NCI-H510A treated with DMSO at 0.1 percent for 48 hours (cell line): ENCODE data around the gene LYPD6B.
A peak's percentile ranks its signal among the peaks of the same experiment; 100 is the strongest.

Experiments
- DNase-seq: peaks from one replicate; lab custom pipeline; 2025; lab: John Stamatoyannopoulos, UW

Gene LYPD6B

GRCh38 chr2:149041482-149041881 lies 3.0 kb downstream of the LYPD6B start:
- no peak for DNase-seq

DNA sequence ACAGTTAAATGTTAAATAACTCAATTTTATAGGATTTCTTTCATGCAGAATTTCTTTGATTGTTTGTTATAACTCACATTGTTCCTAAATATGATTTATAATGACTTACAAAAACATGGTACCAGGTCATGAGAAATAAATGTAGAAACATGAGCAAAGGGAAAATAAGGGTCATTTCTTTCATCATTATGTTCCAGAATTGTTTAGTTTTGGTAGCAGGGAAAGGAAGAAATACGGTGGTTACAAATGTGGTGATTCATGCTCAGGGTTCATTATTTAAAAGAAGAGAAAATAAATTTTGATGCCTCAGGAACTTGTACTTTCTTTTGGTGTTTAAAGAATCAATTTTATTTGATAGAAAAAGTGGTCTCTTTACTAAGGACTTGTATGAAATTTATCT lies 4.4 kb downstream of the LYPD6B start:
- DNase-seq = no peak

DNA sequence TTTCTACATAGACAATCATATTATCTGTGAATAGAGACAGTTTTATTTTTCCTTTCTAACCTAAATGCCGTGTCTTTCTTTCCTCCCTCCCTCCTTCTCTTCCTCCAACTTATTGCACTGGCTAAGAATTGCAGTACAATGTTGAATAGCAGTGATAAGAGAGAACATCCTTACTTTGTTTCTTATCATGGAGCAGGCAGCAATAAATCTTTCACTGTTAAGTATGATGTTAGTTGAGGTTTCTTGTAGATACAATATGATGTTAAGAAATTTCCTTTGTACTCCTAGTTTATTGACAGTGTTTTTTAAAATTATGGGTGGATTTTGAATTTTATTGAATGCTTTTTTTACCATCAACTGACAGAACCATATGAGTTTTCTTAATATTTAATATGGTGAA lies 6.0 kb downstream of the LYPD6B start:
- DNase-seq = no peak

- no peak for DNase-seq
These were observed 8.6 kb downstream of the LYPD6B start for GRCh38 chr2:149047118-149047517.

GRCh38 chr2:149049142-149049541 lies 10.6 kb downstream of the LYPD6B start:
- DNase-seq = no peak

GRCh38 chr2:149050188-149050587 lies 11.7 kb downstream of the LYPD6B start:
- no peak for DNase-seq

DNA sequence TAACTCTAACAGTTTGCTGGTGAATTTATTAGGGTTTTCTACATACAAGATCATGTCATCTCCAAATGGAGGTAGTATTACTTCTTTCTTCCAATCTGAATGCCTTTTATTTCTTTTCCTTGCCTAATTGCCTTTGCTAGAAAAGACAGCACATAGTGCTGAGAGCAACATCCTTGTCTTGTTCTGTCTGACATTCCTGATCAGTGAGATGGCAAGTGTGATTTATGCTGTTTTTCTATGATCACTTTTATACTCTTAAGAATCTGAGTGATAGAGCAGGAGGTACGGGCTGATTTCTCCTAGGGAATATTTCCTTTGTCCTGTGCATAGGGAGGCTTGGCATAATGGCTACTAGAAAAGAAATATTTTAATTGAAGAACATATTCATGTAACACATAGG lies 17.3 kb downstream of the LYPD6B start:
- DNase-seq = no peak

DNA sequence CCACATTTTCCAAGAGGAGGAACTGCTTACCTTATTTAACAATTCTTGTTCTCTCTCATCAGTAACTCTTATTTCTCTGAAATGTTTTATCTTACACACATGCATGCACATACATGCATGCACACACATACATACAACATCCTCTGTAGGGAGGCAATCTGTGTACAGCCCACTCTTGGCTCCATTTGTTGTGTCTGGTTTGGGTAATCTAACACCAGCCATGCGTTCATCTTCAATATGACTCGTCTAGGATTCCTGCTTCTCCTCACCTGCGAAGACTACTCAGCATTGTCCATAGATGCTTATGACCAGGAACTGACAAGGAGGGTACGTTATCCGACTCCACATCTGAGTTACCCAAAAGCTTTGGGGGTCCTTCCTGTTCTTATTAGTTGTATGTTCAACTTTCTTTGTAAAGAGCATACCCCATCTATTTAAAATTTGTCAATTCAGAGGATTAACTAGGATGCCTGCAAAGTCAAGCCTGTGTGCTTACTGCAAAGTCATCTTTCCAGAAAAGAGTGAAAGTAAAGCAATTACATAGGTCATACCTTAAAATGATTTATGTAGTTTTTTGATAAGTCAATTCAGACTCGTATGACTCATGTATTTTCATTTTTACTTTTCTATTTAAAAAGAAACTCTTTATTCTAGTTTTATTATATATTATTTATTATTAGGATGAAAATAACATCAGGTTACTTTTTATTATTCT lies 18.2 kb downstream of the LYPD6B start:
- DNase-seq = no peak

- no peak for DNase-seq
These were observed 18.9 kb downstream of the LYPD6B start for GRCh38 chr2:149057401-149057800.

DNA sequence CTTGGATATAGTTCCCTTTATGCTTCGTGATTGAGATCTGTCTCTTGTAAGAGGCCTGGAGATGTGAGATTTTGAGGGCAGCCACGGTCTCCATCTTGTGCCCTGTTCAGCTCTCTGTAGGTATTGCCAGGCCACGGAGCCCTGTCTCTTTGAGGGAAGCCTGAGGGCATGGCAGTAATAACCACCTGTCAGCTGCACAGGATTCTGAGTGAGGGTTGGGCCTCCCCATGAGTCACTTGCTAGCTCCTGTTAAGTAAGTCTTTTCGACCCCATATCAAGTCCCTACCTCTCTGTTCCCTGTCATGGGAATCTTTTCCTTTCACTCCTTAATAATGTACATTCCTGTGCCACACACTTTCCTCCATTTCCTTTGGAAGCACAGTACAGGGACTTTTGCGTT lies 20.4 kb downstream of the LYPD6B start:
- DNase-seq = no peak

- DNase-seq = no peak
These were observed 21.3 kb downstream of the LYPD6B start for GRCh38 chr2:149059822-149060221.

DNA sequence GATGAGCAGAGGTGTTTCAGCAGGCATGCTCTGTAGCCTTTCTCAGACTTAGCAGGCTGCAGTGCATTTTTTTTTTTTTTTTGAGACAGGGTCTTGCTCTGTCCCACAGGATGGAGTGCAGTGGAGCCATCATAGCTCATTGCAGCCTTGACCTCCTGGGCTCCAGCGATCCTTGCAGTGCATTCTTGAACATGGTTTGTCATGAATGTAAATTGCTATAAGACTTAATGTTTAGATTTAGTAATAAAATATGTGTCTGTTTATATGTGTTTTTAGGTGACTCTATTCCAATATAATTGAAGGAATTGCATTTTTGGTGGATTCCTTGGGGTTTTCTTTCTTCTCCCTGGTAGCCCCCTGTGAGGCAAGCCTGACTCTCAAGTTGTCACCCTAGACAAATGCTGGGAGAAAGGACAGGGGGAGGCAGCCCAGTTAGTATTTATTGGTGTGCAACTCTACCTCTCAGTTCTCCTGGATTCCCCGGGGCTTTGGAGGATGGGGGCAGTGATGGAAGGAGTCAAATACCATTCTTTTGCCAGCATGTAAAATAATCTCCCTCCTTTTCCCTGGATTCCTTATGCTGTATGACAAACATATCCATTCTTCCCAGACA lies 22.7 kb downstream of the LYPD6B start:
- DNase-seq = no peak

GRCh38 chr2:149062531-149062930 lies 24.0 kb downstream of the LYPD6B start:
- no peak for DNase-seq

GRCh38 chr2:149063177-149063576 lies 24.7 kb downstream of the LYPD6B start:
- DNase-seq = no peak

DNA sequence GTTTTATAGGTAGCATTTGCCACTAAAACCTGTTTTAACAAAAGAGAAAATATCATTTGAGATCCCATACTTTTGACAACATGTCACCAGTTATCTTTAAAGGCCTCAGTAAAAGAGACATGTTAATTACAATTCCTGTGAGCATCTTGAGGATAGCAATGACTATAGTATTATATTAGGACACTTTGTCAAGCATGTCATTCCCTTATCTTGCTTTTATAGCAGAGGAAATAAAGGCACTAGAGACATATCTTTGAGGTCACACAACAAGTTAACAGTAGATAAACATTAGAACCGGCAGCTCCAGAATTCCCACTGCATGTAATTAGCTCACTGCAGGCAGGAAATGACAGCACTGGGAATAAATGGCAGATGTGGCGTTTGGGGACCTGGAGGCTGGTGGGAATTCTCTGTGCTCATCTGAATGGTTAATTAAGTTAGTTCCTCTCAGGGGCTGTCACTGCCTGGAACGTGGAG lies 25.9 kb downstream of the LYPD6B start:
- DNase-seq = no peak

- no peak for DNase-seq
These were observed 26.5 kb downstream of the LYPD6B start for GRCh38 chr2:149064856-149065630.

DNA sequence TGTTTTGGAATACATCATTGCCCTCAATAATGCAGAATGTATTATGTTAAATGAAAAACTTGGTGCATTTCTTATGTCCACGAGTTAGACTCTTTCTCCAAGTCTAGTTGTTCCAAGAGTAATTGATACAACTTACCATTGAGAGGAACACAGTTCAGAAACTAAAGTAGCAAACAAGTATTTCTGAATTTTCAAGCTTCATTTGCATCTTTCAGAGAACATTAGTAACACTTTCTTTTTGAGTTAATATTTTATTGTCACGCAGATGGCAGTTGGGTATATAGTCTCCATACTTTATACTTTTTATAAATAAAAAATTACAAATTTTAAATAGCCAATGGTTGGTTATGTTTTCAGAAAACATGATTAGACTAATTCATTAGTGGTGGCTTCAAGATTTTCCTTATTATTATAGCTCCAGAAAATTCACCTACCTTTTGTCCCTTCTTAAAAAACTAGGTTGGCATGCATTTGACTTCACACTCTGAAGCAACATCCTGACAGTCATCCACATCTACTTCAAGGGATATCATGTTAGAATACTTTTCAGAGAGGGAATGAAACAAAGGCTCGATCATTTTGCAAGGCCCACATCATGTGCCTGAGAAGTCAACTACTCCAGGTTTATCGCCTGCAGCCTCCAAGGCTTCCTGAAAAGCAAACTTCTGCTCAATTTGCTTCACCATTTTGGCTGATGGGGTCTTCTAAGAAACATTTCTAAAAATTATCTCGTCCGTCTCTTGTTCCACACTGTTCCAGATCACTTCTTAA lies 29.9 kb downstream of the LYPD6B start:
- no peak for DNase-seq

GRCh38 chr2:149068996-149069888 lies 30.7 kb downstream of the LYPD6B start:
- DNase-seq = no peak

DNA sequence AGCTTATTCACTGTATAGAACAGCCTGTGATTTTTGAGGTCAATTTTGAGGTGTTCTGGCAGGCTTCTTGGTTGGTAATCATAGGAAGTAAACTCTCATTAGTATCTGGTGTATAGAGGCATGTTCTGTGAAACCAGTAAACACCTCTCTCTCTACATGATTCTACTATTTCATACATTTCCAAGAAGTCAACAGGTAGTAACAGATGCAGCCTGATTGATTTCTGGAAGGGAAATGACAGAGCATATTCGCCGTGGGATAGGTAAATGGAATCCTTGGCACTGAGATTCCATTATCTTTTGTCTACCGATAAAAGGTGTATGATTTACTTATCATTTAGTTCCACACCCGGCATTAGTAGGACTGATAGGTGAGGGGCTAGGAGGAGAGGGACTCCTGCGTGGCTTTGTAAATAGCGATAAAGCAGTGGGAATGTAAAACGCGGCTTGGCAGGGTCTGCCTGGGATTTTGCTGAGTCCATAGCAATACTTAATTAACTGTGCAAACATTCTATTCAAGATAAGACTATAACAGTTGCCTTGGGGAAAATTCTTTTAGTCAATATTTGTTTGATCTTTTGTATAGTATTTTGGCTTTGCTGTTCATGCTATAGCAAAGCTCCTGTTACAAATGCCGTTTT lies 32.3 kb downstream of the LYPD6B start:
- DNase-seq = no peak

DNA sequence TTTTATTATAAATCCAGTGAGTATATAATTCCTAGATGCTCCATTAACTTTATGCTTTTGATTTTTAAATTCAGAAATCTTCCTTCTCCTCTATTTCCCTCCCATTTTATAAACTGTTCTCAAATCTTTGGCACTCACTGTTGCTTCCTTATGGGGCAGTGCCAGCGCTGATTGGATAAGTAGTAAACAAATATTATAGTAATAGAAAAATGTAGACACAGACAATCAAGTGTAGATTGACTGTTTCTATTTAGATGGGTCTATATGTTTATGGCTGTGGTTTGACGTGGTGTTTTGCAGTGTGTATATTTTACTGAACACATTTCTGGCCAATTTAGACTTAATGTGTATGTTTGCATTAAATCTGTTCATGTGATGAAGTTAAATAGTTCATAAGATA lies 36.6 kb downstream of the LYPD6B start:
- DNase-seq = peak; percentile 24

DNA sequence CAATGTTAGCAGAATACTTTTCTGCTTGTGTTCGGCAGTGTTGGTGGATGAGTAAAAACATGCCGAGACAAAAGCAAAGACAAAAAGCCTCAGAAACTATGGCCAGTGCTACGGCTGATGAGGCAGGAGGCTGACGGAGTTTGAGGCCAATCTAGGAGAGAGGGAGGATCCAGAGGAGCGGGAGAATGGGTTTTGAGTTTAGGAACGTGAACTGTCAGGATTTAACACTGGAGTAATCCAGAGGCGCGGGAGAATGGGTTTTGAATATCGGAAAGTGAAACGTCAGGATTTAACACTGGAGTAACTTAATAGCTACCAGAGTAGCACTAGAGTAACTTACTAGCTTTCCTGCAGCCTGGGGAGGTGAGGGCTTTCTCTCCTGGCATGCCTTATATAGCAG lies 37.4 kb downstream of the LYPD6B start:
- no peak for DNase-seq
